DOHH2 (cell line): ENCODE data around the gene RANBP10.
A peak's percentile ranks its signal among the peaks of the same experiment; 100 is the strongest.

ENCODE experiments used
- H3F3A ChIP-seq: fragments of 200-600 bp; sonication (generic), shearing (Covaris generic); 2 replicates; pipeline ENCODE4 v1.6.0; 2016; ENCODE audit warnings: antibody characterized with exemption, mild to moderate bottlenecking; ENCODE audit not compliant: control insufficient read depth, insufficient read depth
- H3K27ac ChIP-seq: fragments of 200-600 bp; sonication (generic); 2 replicates; pipeline ENCODE4 v1.5.1; 2014; ENCODE audit warnings: low read depth, mild to moderate bottlenecking, low read length, moderate library complexity
- H3K27me3 ChIP-seq: fragments of 200-600 bp; sonication (generic); 2 replicates; pipeline ENCODE4 v1.6.1; 2014; ENCODE audit warnings: mild to moderate bottlenecking, low read length, mixed read lengths; ENCODE audit not compliant: control insufficient read depth
- H3K36me3 ChIP-seq: fragments of 200-600 bp; sonication (generic); 2 replicates; pipeline ENCODE4 v1.6.1; 2014; ENCODE audit warnings: mild to moderate bottlenecking, low read length, moderate library complexity, mixed read lengths; ENCODE audit not compliant: control insufficient read depth
- H3K4me1 ChIP-seq: fragments of 200-600 bp; sonication (generic); 2 replicates; pipeline ENCODE4 v1.6.1; 2014; ENCODE audit warnings: mild to moderate bottlenecking, low read length, mixed read lengths; ENCODE audit not compliant: control insufficient read depth
- H3K4me2 ChIP-seq: fragments of 200-600 bp; sonication (generic); 2 replicates; pipeline ENCODE4 v1.6.0; 2014; ENCODE audit warnings: mild to moderate bottlenecking, low read length, moderate library complexity
- H3K4me3 ChIP-seq: fragments of 200-600 bp; sonication (generic); 2 replicates; pipeline ENCODE4 v1.5.1; 2014; ENCODE audit warnings: mild to moderate bottlenecking, low read length, mixed read lengths
- H3K79me2 ChIP-seq: fragments of 200-600 bp; sonication (generic); 2 replicates; pipeline ENCODE4 v1.6.1; 2014; ENCODE audit warnings: mild to moderate bottlenecking, low read length, mixed read lengths; ENCODE audit not compliant: control insufficient read depth
- H3K9me2 ChIP-seq: fragments of 200-600 bp; sonication (generic); replicated peaks from 2 replicates; pipeline ENCODE4 v1.6.1; 2014; ENCODE audit warnings: mild to moderate bottlenecking, low read length, mixed read lengths; ENCODE audit not compliant: control insufficient read depth
- H3K9me3 ChIP-seq: fragments of 200-600 bp; sonication (generic); 2 replicates; pipeline ENCODE4 v1.6.1; 2014; ENCODE audit warnings: antibody characterized with exemption, low read length, mixed read lengths; ENCODE audit not compliant: control insufficient read depth, insufficient read depth
- H4K20me1 ChIP-seq: fragments of 200-600 bp; sonication (generic); 2 replicates; pipeline ENCODE4 v1.6.0; 2014; ENCODE audit warnings: low read depth, mild to moderate bottlenecking, antibody characterized with exemption, low read length, moderate library complexity; ENCODE audit not compliant: control insufficient read depth, insufficient read depth
- EZH2phosphoT487 ChIP-seq: fragments of 200-600 bp; sonication (generic); IDR thresholded peaks from 2 replicates; pipeline ENCODE4 v1.6.1; 2017; ENCODE audit warnings: borderline replicate concordance, mild to moderate bottlenecking, antibody characterized with exemption, low read length, moderate library complexity, mixed read lengths
- TF ChIP-seq, protein P1 (sequence below): fragments of 200-600 bp; sonication (generic); IDR thresholded peaks from one replicate; pipeline ENCODE4 v1.5.1; 2014; ENCODE audit warnings: antibody characterized with exemption, mild to moderate bottlenecking, low read depth, low read length; ENCODE audit not compliant: poor library complexity, severe bottlenecking

Gene RANBP10

DNA sequence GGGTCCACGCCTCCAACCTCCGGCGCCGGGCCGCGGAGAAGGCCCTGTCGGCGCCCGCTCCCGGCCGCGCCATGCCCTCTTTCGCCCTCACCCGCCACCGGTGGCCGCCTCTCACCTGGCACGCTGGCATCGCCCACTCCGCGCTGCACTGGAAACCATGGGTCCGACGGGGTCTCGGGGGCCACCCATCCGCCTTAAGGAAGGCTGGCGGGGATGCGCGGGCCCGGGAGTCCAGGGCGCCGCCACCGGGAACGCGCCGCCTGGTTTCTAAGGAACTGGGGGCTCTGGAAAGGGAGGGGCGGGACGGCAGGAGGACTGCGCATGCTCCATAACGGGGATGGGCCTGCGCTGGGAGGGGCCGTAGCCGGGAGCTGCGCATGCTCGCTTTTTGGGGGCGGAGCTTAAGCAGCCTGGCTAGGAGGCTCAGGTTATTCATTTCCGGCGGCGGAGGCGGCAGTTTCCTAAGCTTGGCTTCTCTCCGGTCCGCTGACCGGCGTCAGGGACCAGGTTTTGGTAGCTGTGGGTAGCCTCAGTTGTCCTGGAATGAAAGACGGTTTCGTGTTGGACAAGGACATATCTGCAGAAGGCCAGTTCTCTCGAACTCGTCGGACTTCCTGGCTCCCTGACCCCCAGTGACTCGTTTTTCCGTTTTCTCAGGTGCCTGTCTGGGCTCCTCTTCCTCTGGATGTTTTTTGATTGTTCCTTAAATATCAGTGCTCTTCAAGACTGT is 87.1 kb downstream of the RANBP10 start, which contains the start of gene GFOD2:
GFOD2 (minus strand) TSS at position 269 of the 730 bp plus-strand sequence. CDS start 33,601 bp downstream, outside the sequence.
- H3K36me3 ChIP-seq = no peaks in the 10 kb centered on the region
- peaks cover 39% of the 10 kb centered on the region for H3K79me2 ChIP-seq
- no peaks in the 10 kb centered on the region for H3K27me3 ChIP-seq
- H3K27ac ChIP-seq = peak within 1 kb of the TSS; percentile 53
- no peak for TF ChIP-seq EZH2phosphoT487
- TF ChIP-seq, protein P1, sequence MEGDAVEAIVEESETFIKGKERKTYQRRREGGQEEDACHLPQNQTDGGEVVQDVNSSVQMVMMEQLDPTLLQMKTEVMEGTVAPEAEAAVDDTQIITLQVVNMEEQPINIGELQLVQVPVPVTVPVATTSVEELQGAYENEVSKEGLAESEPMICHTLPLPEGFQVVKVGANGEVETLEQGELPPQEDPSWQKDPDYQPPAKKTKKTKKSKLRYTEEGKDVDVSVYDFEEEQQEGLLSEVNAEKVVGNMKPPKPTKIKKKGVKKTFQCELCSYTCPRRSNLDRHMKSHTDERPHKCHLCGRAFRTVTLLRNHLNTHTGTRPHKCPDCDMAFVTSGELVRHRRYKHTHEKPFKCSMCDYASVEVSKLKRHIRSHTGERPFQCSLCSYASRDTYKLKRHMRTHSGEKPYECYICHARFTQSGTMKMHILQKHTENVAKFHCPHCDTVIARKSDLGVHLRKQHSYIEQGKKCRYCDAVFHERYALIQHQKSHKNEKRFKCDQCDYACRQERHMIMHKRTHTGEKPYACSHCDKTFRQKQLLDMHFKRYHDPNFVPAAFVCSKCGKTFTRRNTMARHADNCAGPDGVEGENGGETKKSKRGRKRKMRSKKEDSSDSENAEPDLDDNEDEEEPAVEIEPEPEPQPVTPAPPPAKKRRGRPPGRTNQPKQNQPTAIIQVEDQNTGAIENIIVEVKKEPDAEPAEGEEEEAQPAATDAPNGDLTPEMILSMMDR = no peak
- peaks cover 35% of the 10 kb centered on the region for H3K4me1 ChIP-seq
- peak within 1 kb of the TSS; percentile 85 for H3K4me3 ChIP-seq
- no peaks in the 10 kb centered on the region for H4K20me1 ChIP-seq
- H3K9me2 ChIP-seq = no peaks in the 10 kb centered on the region
- peak within 1 kb of the TSS; percentile 87 for H3K4me2 ChIP-seq
- H3F3A ChIP-seq = no peaks in the 10 kb centered on the region
- H3K9me3 ChIP-seq = no peaks in the 10 kb centered on the region

DNA sequence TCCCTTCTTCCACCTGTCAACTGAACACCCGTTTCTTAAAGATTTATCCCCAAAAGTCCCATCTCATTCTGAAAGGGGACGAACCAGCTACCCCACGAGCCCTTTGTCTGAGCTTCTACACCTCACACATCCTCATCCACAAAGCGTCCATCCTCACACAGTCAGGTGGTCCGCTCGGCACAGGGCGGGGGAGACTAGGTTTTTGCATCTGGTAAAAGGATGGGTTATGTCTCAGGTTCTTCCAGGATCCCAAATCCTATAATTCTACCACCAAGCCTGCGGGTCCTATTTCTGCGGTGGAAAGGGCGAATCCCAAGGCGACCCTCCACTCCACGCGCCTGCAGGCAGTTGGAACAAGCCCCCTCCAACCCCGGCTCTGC is 87.7 kb downstream of the RANBP10 start:
- no peaks in the 10 kb centered on the region for H3K9me2 ChIP-seq
- H3K4me3 ChIP-seq = peak overlapping the region; percentile 85
- 0 out of 2 replicates have a peak, but pooled peaks cover 2% of the 10 kb centered on the region for H4K20me1 ChIP-seq
- H3K27ac ChIP-seq = no peak overlapping the region
- H3K36me3 ChIP-seq = no peaks in the 10 kb centered on the region
- H3F3A ChIP-seq = no peaks in the 10 kb centered on the region
- H3K4me1 ChIP-seq = peaks cover 37% of the 10 kb centered on the region
- H3K4me2 ChIP-seq = peak overlapping the region; percentile 87
- no peaks in the 10 kb centered on the region for H3K9me3 ChIP-seq
- TF ChIP-seq, protein P1 = no peak
- TF ChIP-seq EZH2phosphoT487 = no peak
- peaks cover 44% of the 10 kb centered on the region for H3K79me2 ChIP-seq
- H3K27me3 ChIP-seq = no peaks in the 10 kb centered on the region

DNA sequence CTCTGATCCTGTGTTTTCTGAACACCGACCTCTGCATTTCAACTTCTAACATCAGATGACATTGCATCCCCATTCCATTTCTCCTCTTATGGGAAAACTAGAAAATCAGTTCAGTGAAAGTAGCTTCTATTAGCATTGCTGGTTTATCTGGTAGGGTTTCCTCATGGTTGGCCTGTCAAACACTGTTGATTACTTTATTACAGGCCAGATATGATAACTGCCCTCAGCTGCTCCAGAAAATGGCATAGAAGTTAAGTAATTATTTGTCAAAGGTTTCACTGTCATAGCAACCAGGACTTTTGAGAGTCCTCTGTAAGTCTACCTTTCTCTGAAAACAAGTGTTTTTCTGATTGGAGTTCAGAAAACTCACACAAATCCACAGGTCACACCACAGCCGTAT is 90.3 kb downstream of the RANBP10 start:
- Histone ChIP-seq H3K79me2 (peaks cover 61% of the 10 kb centered on the region), H3K9me2 (no peaks in the 10 kb centered on the region), H3K4me3 (no peak overlapping the region), H4K20me1 (0 out of 2 replicates have a peak, but pooled peaks cover 2% of the 10 kb centered on the region), H3K27ac (no peak overlapping the region), H3K4me2 (no peak overlapping the region), H3K27me3 (no peaks in the 10 kb centered on the region), H3F3A (no peaks in the 10 kb centered on the region), H3K9me3 (no peaks in the 10 kb centered on the region), H3K36me3 (no peaks in the 10 kb centered on the region), H3K4me1 (peaks cover 27% of the 10 kb centered on the region)
- no peak for TF ChIP-seq EZH2phosphoT487
- TF ChIP-seq, protein P1 = no peak
